ENCODE measurements around the gene BBS2.

The BBS2 gene

GRCh38 chr16:56450986-56451752, 68.7 kb downstream of the BBS2 start, which contains the start of the genes NUDT21 and OGFOD1:
Gene NUDT21 (minus strand): TSS chr16:56451332. CDS start chr16:56451202, 130 bp downstream.
Gene OGFOD1 (plus strand): TSS chr16:56451554. CDS start chr16:56451613, 59 bp downstream.
- TF ChIP-seq ZNF274 (IDR thresholded peaks at IDR 0.05; ENCODE audit: low read depth, low read length) (no peak), YY1 (IDR thresholded peaks at IDR 0.05; ENCODE audit: insufficient read depth, insufficient read length) (peak; percentile 75), SUZ12 (IDR thresholded peaks at IDR 0.05; ENCODE audit: extremely low read depth, insufficient read depth, insufficient read length) (no peak)
- H3K36me3 ChIP-seq (ENCODE audit: insufficient read depth, insufficient read length, low read length) = peaks cover 58% of the 10 kb centered on the region
- DNase-seq (ENCODE audit: low read depth, low spot score) = peak; percentile 97
- no peaks in the 10 kb centered on the region for H3K4me1 ChIP-seq (ENCODE audit: insufficient read depth, insufficient read length)
- H3K9me3 ChIP-seq (ENCODE audit: insufficient read depth, low read length) = no peaks in the 10 kb centered on the region
- H3K27me3 ChIP-seq (ENCODE audit: insufficient read depth, insufficient read length) = no peaks in the 10 kb centered on the region
- peak within 1 kb of the TSS; percentile 99 for H3K9ac ChIP-seq (ENCODE audit: insufficient read length, low read depth)
- H3K4me3 ChIP-seq (ENCODE audit: insufficient read length, low read depth) = peak within 1 kb of the TSS; percentile 97

GRCh38 chr16:56450275-56450985, 69.4 kb downstream of the BBS2 start:
- peaks cover 58% of the 10 kb centered on the region for H3K36me3 ChIP-seq (ENCODE audit: insufficient read depth, insufficient read length, low read length)
- no peak for DNase-seq (ENCODE audit: low read depth, low spot score)
- TF ChIP-seq SUZ12 (IDR thresholded peaks at IDR 0.05; ENCODE audit: extremely low read depth, insufficient read depth, insufficient read length) (no peak), ZNF274 (IDR thresholded peaks at IDR 0.05; ENCODE audit: low read depth, low read length) (no peak), YY1 (IDR thresholded peaks at IDR 0.05; ENCODE audit: insufficient read depth, insufficient read length) (no peak)

GRCh38 chr16:56448005-56448404, 71.8 kb downstream of the BBS2 start:
- TF ChIP-seq SUZ12 (IDR thresholded peaks at IDR 0.05; ENCODE audit: extremely low read depth, insufficient read depth, insufficient read length) (no peak), ZNF274 (IDR thresholded peaks at IDR 0.05; ENCODE audit: low read depth, low read length) (no peak), YY1 (IDR thresholded peaks at IDR 0.05; ENCODE audit: insufficient read depth, insufficient read length) (no peak)
- no peak for DNase-seq (ENCODE audit: low read depth, low spot score)
- Histone ChIP-seq H3K36me3 (ENCODE audit: insufficient read depth, insufficient read length, low read length) (peaks cover 49% of the 10 kb centered on the region), H3K4me1 (ENCODE audit: insufficient read depth, insufficient read length) (no peaks in the 10 kb centered on the region), H3K9ac (ENCODE audit: insufficient read length, low read depth) (no peak overlapping the region), H3K4me3 (ENCODE audit: insufficient read length, low read depth) (no peak overlapping the region), H3K27me3 (ENCODE audit: insufficient read depth, insufficient read length) (no peaks in the 10 kb centered on the region), H3K9me3 (ENCODE audit: insufficient read depth, low read length) (no peaks in the 10 kb centered on the region)

More at GRCh38 chr16:56450275-56450985, 69.4 kb downstream of the BBS2 start:
- Histone ChIP-seq H3K4me1 (ENCODE audit: insufficient read depth, insufficient read length) (no peaks in the 10 kb centered on the region), H3K9ac (ENCODE audit: insufficient read length, low read depth) (peak overlapping the region; percentile 99), H3K9me3 (ENCODE audit: insufficient read depth, low read length) (no peaks in the 10 kb centered on the region), H3K4me3 (ENCODE audit: insufficient read length, low read depth) (peak overlapping the region; percentile 97), H3K27me3 (ENCODE audit: insufficient read depth, insufficient read length) (no peaks in the 10 kb centered on the region)

- Histone ChIP-seq H3K27me3 (ENCODE audit: insufficient read depth, insufficient read length) (no peaks in the 10 kb centered on the region), H3K4me3 (ENCODE audit: insufficient read length, low read depth) (no peak overlapping the region)
- DNase-seq (ENCODE audit: low read depth, low spot score) = no peak
Observed at GRCh38 chr16:56447286-56447685, 72.5 kb downstream of the BBS2 start.

GRCh38 chr16:56438038-56438437, 81.8 kb downstream of the BBS2 start:
- no peak overlapping the region for H3K4me3 ChIP-seq (ENCODE audit: insufficient read length, low read depth)
- H3K27me3 ChIP-seq (ENCODE audit: insufficient read depth, insufficient read length) = no peaks in the 10 kb centered on the region
- no peaks in the 10 kb centered on the region for H3K4me1 ChIP-seq (ENCODE audit: insufficient read depth, insufficient read length)
- peaks cover 78% of the 10 kb centered on the region for H3K36me3 ChIP-seq (ENCODE audit: insufficient read depth, insufficient read length, low read length)
- TF ChIP-seq YY1 (IDR thresholded peaks at IDR 0.05; ENCODE audit: insufficient read depth, insufficient read length) = no peak
- H3K9me3 ChIP-seq (ENCODE audit: insufficient read depth, low read length) = no peaks in the 10 kb centered on the region
- no peak overlapping the region for H3K9ac ChIP-seq (ENCODE audit: insufficient read length, low read depth)
- no peak for DNase-seq (ENCODE audit: low read depth, low spot score)

More at GRCh38 chr16:56447286-56447685, 72.5 kb downstream of the BBS2 start:
- no peak for TF ChIP-seq YY1 (IDR thresholded peaks at IDR 0.05; ENCODE audit: insufficient read depth, insufficient read length)
- no peak for TF ChIP-seq ZNF274 (IDR thresholded peaks at IDR 0.05; ENCODE audit: low read depth, low read length)
- TF ChIP-seq SUZ12 (IDR thresholded peaks at IDR 0.05; ENCODE audit: extremely low read depth, insufficient read depth, insufficient read length) = no peak
- Histone ChIP-seq H3K9ac (ENCODE audit: insufficient read length, low read depth) (no peak overlapping the region), H3K4me1 (ENCODE audit: insufficient read depth, insufficient read length) (no peaks in the 10 kb centered on the region), H3K9me3 (ENCODE audit: insufficient read depth, low read length) (no peaks in the 10 kb centered on the region), H3K36me3 (ENCODE audit: insufficient read depth, insufficient read length, low read length) (peaks cover 48% of the 10 kb centered on the region)

- no peaks in the 10 kb centered on the region for H3K27me3 ChIP-seq (ENCODE audit: insufficient read depth, insufficient read length)
- peaks cover 80% of the 10 kb centered on the region for H3K36me3 ChIP-seq (ENCODE audit: insufficient read depth, insufficient read length, low read length)
- no peak for TF ChIP-seq SUZ12 (IDR thresholded peaks at IDR 0.05; ENCODE audit: extremely low read depth, insufficient read depth, insufficient read length)
- no peak for TF ChIP-seq YY1 (IDR thresholded peaks at IDR 0.05; ENCODE audit: insufficient read depth, insufficient read length)
- no peak for TF ChIP-seq ZNF274 (IDR thresholded peaks at IDR 0.05; ENCODE audit: low read depth, low read length)
- H3K9ac ChIP-seq (ENCODE audit: insufficient read length, low read depth) = no peak overlapping the region
- no peak overlapping the region for H3K4me3 ChIP-seq (ENCODE audit: insufficient read length, low read depth)
- H3K9me3 ChIP-seq (ENCODE audit: insufficient read depth, low read length) = no peaks in the 10 kb centered on the region
- no peak for DNase-seq (ENCODE audit: low read depth, low spot score)
- H3K4me1 ChIP-seq (ENCODE audit: insufficient read depth, insufficient read length) = no peaks in the 10 kb centered on the region
Observed at GRCh38 chr16:56436258-56436657, 83.6 kb downstream of the BBS2 start.
